Thyroid gland (tissue), 4 donors: ENCODE results near the gene YWHAQ. TPM values are rescaled to one million over a fixed set of nuclear protein-coding genes. Genes with fewer than 3 reads are reported as not detected.
"Not testable (repeated sequence)": the region's sequence is repeated elsewhere in the genome, so short reads cannot be mapped to it uniquely, and the experiment has no call there.

ENCODE experiments used
- DNase-seq, 2 donors: peaks; one replicate each; pipeline ENCODE4 v3.0.0-alpha.2; 2019
- H3K27ac ChIP-seq, 3 donors: fragments of 200-600 bp; sonication (generic); 1 replicate in 2 of 3; 2 replicates in 1 of 3; pipeline ENCODE4 v1.5.1; 2016 to 2019; ENCODE audit warnings: mild to moderate bottlenecking in 1 of 3, moderate library complexity in 1 of 3
- H3K27me3 ChIP-seq: fragments of 200-600 bp; sonication (generic); one replicate; pipeline ENCODE4 v1.5.1; 2019
- H3K36me3 ChIP-seq, 2 donors: fragments of 200-600 bp; sonication (generic); one replicate each; pipeline ENCODE4 v1.5.1; 2016 to 2019
- H3K4me1 ChIP-seq, 2 donors: fragments of 200-600 bp; sonication (generic); one replicate each; pipeline ENCODE4 v1.5.1; 2017 to 2019
- H3K4me3 ChIP-seq, 3 donors: fragments of 200-600 bp; sonication (generic); replicated peaks in 1 of 3; 1 replicate in 2 of 3; 2 replicates in 1 of 3; pipeline ENCODE4 v1.5.1; 2016; ENCODE audit warnings: mild to moderate bottlenecking in 1 of 3
- H3K9me3 ChIP-seq: fragments of 200-600 bp; sonication (generic); one replicate; pipeline ENCODE4 v1.5.1; 2017
- CTCF ChIP-seq, 6 experiments: fragments of 200-600 bp in 3 of 6; fragments of 450-650 bp in 3 of 6; sonication (generic) in 3 of 6; IDR thresholded peaks; one replicate each; pipeline ENCODE4 v1.5.1; 2016 to 2019; ENCODE audit warnings: antibody characterized with exemption in 6 of 6, mild to moderate bottlenecking in 2 of 6, inconsistent platforms in 1 of 6, moderate library complexity in 1 of 6
- POLR2A ChIP-seq, 2 donors: fragments of 450-650 bp; IDR thresholded peaks; one replicate each; pipeline ENCODE4 v1.6.1; 2017; ENCODE audit warnings: antibody characterized with exemption in 2 of 2, mild to moderate bottlenecking in 2 of 2, moderate library complexity in 1 of 2
- WGBS, 2 donors: methylation state at CpG; one replicate each; pipeline ENCODE4 v1.1.5; 2017; 5-methylcytosine and 5-hydroxymethylcytosine counted together
- intact Hi-C: fragments of 100-400 bp; cut with DNase I; formaldehyde crosslinking; loops from one replicate; pipeline ENCODE4 v1.15.1; 2023
- total RNA-seq, 4 donors: library from RNA; depleted of rRNA; stranded (reverse); fragments of >200 nt; gene quantifications; one replicate each; pipeline ENCODE4 v1.2.3, GENCODE V29; 2016

Gene YWHAQ
- total RNA-seq, 4 donors from 2014 or later = 246 to 270 (median 265) TPM

GRCh38 chr2:9592699-9593098, 38.1 kb downstream of the YWHAQ start:
- Histone ChIP-seq H3K4me3 (no peak overlapping the region), H3K27ac (no peak overlapping the region), H3K4me1 (peaks cover 28 to 30% of the 10 kb centered on the region in 2 donors), H3K27me3 (no peaks in the 10 kb centered on the region), H3K9me3 (no peaks in the 10 kb centered on the region), H3K36me3 (peaks cover 0 to 3% of the 10 kb centered on the region in 2 donors)
- intact Hi-C loops = no loop called here
- WGBS, 2 donors = 73% methylated on average over 3 of the region's 3 CpGs
- no peak for DNase-seq
- TF ChIP-seq CTCF (IDR thresholded peaks at IDR 0.05) = no peak
- TF ChIP-seq POLR2A (IDR thresholded peaks at IDR 0.05) = no peak

DNA sequence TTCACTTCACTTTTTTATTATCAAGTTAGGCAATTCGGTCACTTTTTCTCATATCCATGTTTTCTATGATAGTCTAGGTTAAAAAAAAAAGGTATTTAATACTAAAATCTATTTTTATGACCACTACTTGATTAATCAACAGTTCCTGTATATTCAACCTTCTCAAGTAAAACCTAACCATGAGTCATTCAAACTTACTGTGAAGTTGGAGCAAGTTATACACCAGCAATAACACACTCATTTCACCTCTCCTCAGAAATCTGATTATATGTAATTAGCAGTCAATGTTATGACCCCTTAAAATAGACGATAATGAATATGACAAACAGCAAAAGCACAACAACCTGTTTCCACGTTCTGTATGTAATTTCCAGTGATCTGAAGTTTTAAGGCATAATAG, 40.2 kb downstream of the YWHAQ start:
- Histone ChIP-seq H3K4me3 (no peak overlapping the region), H3K36me3 (peaks cover 4 to 10% of the 10 kb centered on the region in 2 donors), H3K27me3 (no peaks in the 10 kb centered on the region), H3K27ac (no peak overlapping the region), H3K4me1 (peaks cover 24 to 28% of the 10 kb centered on the region in 2 donors), H3K9me3 (no peaks in the 10 kb centered on the region)
- no peak for DNase-seq
- no peak for TF ChIP-seq CTCF (IDR thresholded peaks at IDR 0.05)
- TF ChIP-seq POLR2A (IDR thresholded peaks at IDR 0.05) = no peak
- 93 to 94% methylated on average over 3 of the region's 3 CpGs for WGBS, 2 donors
- intact Hi-C loops = no loop called here

DNA sequence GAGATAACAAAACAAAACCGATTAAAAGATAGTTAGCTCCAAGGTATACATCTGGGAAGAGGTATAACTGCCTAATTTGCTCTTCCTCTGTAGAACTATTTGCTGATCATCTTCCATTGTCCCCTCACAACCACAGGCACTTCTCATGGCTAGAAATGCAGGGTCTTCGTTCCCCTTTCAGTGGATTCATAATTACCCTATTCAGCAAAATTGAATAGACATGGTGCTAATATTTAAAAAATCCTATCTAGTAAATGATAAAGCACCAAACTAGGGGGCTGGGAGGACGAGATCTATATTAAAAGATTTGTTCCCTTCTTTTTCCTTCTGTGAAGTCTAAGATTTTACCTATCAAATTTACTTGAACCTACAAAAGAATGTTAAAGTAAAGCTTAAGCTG, 44.3 kb downstream of the YWHAQ start:
- Histone ChIP-seq H3K4me3 (no peak overlapping the region), H3K36me3 (peaks cover 10 to 26% of the 10 kb centered on the region in 2 donors), H3K27me3 (no peaks in the 10 kb centered on the region), H3K9me3 (no peaks in the 10 kb centered on the region), H3K4me1 (no peaks in the 10 kb centered on the region), H3K27ac (no peak overlapping the region)
- WGBS, 2 donors = 89 to 92% methylated on average over 3 of the region's 3 CpGs
- intact Hi-C loops = no loop called here
- TF ChIP-seq CTCF (IDR thresholded peaks at IDR 0.05) (no peak), POLR2A (IDR thresholded peaks at IDR 0.05) (no peak)
- DNase-seq = no peak

DNA sequence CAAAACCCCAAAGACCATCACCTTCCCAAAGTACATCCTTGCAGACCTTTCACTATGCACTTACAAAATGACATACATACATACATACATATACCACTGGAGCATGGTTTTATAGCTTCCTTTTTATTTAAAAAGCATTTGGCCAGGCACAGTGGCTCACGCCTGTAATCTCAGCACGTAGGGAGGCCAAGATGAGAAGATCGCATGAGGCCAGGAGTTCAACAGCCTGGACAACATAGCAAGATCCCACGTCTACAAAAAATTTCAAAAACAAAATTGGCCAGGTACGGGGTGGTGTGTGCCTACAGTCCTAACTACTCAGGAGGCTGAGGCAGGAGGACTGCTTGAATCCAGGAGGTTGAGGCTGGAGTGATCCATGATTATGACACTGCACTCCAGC, 45.3 kb downstream of the YWHAQ start:
- no peak overlapping the region for H3K27ac ChIP-seq
- TF ChIP-seq CTCF (IDR thresholded peaks at IDR 0.05) (no peak), POLR2A (IDR thresholded peaks at IDR 0.05) (no peak)
- WGBS, 2 donors = 87 to 97% methylated on average over 5 of the region's 5 CpGs
- no peak for DNase-seq
- no peaks in the 10 kb centered on the region for H3K27me3 ChIP-seq
- intact Hi-C loops = no loop called here
- H3K36me3 ChIP-seq = peaks cover 10 to 26% of the 10 kb centered on the region in 2 donors
- no peak overlapping the region for H3K4me3 ChIP-seq
- no peaks in the 10 kb centered on the region for H3K4me1 ChIP-seq
- no peaks in the 10 kb centered on the region for H3K9me3 ChIP-seq

- H3K9me3 ChIP-seq, intact Hi-C loops, H3K27me3 ChIP-seq, H3K4me1 ChIP-seq, H3K27ac ChIP-seq, H3K4me3 ChIP-seq, DNase-seq: not testable (repeated sequence)
- peaks cover 10 to 26% of the 10 kb centered on the region in 2 donors for H3K36me3 ChIP-seq
These were observed 45.9 kb downstream of the YWHAQ start for GRCh38 chr2:9584902-9585301.

DNA sequence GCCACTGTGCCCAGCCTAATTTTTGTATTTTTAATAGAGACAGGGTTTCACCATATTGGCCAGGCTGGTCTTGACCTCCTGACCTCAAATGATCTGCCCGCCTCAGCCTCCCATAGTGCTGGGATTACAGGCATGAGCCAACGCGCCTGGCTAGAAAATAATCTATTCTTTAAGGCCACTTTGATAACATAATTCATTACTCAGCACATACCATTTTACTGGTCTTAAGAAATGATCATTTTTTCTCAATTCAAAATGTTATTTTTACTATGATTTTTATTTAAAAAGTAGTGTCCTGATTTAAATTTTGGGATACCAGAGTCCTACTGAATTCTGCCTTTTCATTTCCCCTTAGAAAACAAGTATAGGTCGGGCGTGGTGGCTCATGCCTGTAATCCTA, 48.2 kb downstream of the YWHAQ start:
- Histone ChIP-seq H3K4me1 (peaks cover 0 to 5% of the 10 kb centered on the region in 2 donors), H3K9me3 (no peaks in the 10 kb centered on the region), H3K4me3 (no peak overlapping the region), H3K36me3 (peaks cover 10 to 22% of the 10 kb centered on the region in 2 donors), H3K27me3 (no peaks in the 10 kb centered on the region), H3K27ac (no peak overlapping the region)
- intact Hi-C loops = no loop called here
- 96 to 98% methylated on average over 5 of the region's 5 CpGs for WGBS, 2 donors
- DNase-seq = no peak
- TF ChIP-seq POLR2A (IDR thresholded peaks at IDR 0.05) (no peak), CTCF (IDR thresholded peaks at IDR 0.05) (no peak)
